K562 (cell line): ENCODE results near the gene DYRK1B. TPM values are rescaled to one million over a fixed set of nuclear protein-coding genes. Genes with fewer than 3 reads are reported as not detected.

Experiments
- CBFA2T2 ChIP-seq: fragments of 450-650 bp; conservative IDR thresholded peaks from 2 replicates; pipeline ENCODE4 v1.6.1; 2017; ENCODE audit warnings: mild to moderate bottlenecking
- CREB1 ChIP-seq, 2 experiments: sonication (generic) in 1 of 2; formaldehyde crosslinking in 1 of 2; IDR thresholded peaks; 2 replicates each; pipeline versions ENCODE4 v1.6.1 to v1.8.0; 2012 to 2022; ENCODE audit warnings: inconsistent platforms in 1 of 2, mild to moderate bottlenecking in 1 of 2, missing genetic modification reagents in 1 of 2, moderate library complexity in 1 of 2
- ERF ChIP-seq: fragments of 450-650 bp; formaldehyde crosslinking; IDR thresholded peaks from 2 replicates; pipeline ENCODE4 v1.4.0; 2020; ENCODE audit warnings: mild to moderate bottlenecking, mixed read lengths
- KDM5B ChIP-seq: fragments of 200-600 bp; sonication (generic); IDR thresholded peaks from 2 replicates; pipeline ENCODE4 v1.6.1; 2012; ENCODE audit warnings: low read depth, mild to moderate bottlenecking, moderate library complexity, low read length, control low read depth, inconsistent platforms; ENCODE audit not compliant: insufficient replicate concordance
- POLR2B ChIP-seq: fragments of 450-650 bp; IDR thresholded peaks from 2 replicates; pipeline ENCODE4 v1.6.1; 2018; ENCODE audit warnings: low read depth; ENCODE audit not compliant: partially characterized antibody
- SP1 ChIP-seq: sonication (generic); formaldehyde crosslinking; IDR thresholded peaks from 2 replicates; pipeline ENCODE4 v1.8.1; 2022; ENCODE audit warnings: mild to moderate bottlenecking, missing genetic modification reagents
- ZBTB17 ChIP-seq: fragments of 450-650 bp; formaldehyde crosslinking; IDR thresholded peaks from 2 replicates; pipeline ENCODE4 v1.4.0; 2020; ENCODE audit warnings: mild to moderate bottlenecking
- polyA plus RNA-seq, 8 experiments: library from polyadenylated mRNA; depleted of rRNA in 4 of 8; stranded (reverse) in 5 of 8; unstranded in 3 of 8; fragments of >200 nt; fragmentation: Nextera tagmentation in 2 of 8; fragmentation: Illumina TruSeq in 1 of 8; extraction: Ambion mirVana in 2 of 8; extraction: Trizol in 1 of 8; gene quantifications; 2 replicates each; pipeline versions ENCODE4 v1.2.1 to v1.2.3, GENCODE V29; 2011 to 2014; ENCODE audit warnings: inconsistent platforms in 1 of 8, missing spikeins in 1 of 8
- total RNA-seq, 7 experiments: library from RNA; depleted of rRNA in 6 of 7; stranded (reverse); fragments of >200 nt in 6 of 7; fragmentation: Illumina TruSeq in 2 of 7; extraction: Trizol in 2 of 7; gene quantifications; 2 replicates each; pipeline versions ENCODE4 v1.2.1 to v1.2.3, GENCODE V29; 2011 to 2021; ENCODE audit warnings: low replicate concordance in 1 of 7
- TF ChIP-seq, protein P1 (sequence below), 2 experiments: fragments of 450-650 bp; formaldehyde crosslinking in 1 of 2; IDR thresholded peaks; 2 replicates each; pipeline versions ENCODE4 v1.4.0 to v1.6.1; 2014 to 2020; ENCODE audit warnings: mild to moderate bottlenecking in 2 of 2, borderline replicate concordance in 1 of 2, low read depth in 1 of 2
- TF ChIP-seq, protein P2 (sequence below): IDR thresholded peaks from 2 replicates; pipeline ENCODE4 v1.6.1; 2012; ENCODE audit warnings: low read depth, low read length, improper control_type of control experiment, borderline replicate concordance
- TF ChIP-seq, protein P3 (sequence below): sonication (generic); formaldehyde crosslinking; IDR thresholded peaks from 2 replicates; pipeline ENCODE4 v1.8.0; 2022; ENCODE audit warnings: mild to moderate bottlenecking, missing genetic modification reagents
- TF ChIP-seq, protein P4 (sequence below): fragments of 250-450 bp; sonication (Bioruptor Pico); IDR thresholded peaks from 2 replicates; pipeline ENCODE4 v1.8.0; 2021; ENCODE audit warnings: borderline replicate concordance, mild to moderate bottlenecking, moderate library complexity; ENCODE audit not compliant: poor library complexity, severe bottlenecking
- TF ChIP-seq, protein P5 (sequence below): sonication (generic); formaldehyde crosslinking; IDR thresholded peaks from 2 replicates; pipeline ENCODE4 v1.8.0; 2022; ENCODE audit warnings: missing genetic modification reagents, mild to moderate bottlenecking, moderate library complexity, borderline replicate concordance

DYRK1B gene
- total and polyA plus RNA-seq, 9 of the 15 experiments (the other 6 are each of a cell fraction or from before 2014, with no cell fraction given), result 0.91 to 5.2 (median 1.5) TPM; not detected in 2

DNA sequence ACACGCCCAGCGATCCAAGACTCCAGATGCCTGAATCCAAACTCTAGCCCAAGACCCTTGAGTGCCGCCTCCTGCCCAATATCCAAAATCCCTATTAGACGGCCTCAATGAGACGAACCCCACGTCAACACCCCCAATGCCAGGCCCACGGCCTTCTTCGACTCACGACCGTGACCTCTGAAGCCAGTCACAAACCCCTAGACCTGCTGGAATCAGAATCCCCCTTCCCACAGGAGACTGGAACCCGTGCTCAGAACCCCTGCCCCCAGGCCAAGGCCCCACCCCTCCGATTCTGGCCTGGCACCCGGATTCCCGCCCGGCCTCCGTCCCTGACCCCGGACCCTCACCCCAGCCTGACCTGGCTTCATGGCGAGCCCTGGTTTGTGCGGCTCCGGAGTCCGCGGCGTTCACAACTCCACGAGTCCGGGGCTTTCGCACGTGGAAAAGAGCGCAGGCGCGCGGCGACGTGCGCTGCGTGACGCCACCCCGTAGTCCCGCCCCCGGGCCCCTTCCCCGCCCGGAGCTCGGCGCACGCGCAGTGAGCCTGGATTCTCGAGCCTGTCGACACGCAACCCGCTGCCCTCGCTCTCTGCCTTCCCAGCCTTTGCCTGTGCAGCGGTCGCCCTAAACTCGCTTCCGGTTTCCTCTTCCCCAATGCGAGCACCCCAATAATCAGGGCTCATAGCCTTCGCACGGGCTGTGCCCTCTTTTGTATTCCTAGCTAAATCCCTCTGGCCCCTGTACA, 12.1 kb upstream of the DYRK1B start, which contains the start of gene FBL (continued):
- TF ChIP-seq, protein P1, sequence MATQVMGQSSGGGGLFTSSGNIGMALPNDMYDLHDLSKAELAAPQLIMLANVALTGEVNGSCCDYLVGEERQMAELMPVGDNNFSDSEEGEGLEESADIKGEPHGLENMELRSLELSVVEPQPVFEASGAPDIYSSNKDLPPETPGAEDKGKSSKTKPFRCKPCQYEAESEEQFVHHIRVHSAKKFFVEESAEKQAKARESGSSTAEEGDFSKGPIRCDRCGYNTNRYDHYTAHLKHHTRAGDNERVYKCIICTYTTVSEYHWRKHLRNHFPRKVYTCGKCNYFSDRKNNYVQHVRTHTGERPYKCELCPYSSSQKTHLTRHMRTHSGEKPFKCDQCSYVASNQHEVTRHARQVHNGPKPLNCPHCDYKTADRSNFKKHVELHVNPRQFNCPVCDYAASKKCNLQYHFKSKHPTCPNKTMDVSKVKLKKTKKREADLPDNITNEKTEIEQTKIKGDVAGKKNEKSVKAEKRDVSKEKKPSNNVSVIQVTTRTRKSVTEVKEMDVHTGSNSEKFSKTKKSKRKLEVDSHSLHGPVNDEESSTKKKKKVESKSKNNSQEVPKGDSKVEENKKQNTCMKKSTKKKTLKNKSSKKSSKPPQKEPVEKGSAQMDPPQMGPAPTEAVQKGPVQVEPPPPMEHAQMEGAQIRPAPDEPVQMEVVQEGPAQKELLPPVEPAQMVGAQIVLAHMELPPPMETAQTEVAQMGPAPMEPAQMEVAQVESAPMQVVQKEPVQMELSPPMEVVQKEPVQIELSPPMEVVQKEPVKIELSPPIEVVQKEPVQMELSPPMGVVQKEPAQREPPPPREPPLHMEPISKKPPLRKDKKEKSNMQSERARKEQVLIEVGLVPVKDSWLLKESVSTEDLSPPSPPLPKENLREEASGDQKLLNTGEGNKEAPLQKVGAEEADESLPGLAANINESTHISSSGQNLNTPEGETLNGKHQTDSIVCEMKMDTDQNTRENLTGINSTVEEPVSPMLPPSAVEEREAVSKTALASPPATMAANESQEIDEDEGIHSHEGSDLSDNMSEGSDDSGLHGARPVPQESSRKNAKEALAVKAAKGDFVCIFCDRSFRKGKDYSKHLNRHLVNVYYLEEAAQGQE (IDR thresholded peaks at IDR 0.05; ENCODE audit: borderline replicate concordance), result peak; percentile 54
- TF ChIP-seq, protein P1 (CRISPR knock-in tag; IDR thresholded peaks at IDR 0.05; ENCODE audit: low read depth), result no peak
- TF ChIP-seq, protein P2, sequence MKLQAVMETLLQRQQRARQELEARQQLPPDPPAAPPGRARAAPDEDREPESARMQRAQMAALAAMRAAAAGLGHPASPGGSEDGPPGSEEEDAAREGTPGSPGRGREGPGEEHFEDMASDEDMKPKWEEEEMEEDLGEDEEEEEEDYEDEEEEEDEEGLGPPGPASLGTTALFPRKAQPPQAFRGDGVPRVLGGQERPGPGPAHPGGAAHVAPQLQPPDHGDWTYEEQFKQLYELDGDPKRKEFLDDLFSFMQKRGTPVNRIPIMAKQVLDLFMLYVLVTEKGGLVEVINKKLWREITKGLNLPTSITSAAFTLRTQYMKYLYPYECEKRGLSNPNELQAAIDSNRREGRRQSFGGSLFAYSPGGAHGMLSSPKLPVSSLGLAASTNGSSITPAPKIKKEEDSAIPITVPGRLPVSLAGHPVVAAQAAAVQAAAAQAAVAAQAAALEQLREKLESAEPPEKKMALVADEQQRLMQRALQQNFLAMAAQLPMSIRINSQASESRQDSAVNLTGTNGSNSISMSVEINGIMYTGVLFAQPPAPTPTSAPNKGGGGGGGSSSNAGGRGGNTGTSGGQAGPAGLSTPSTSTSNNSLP, result no peak
- TF ChIP-seq SP1 (CRISPR knock-in tag) (peak; percentile 56), CBFA2T2 (no peak), ERF (CRISPR knock-in tag) (peak; percentile 30; the same call in 1 of the 2 replicates), POLR2B (peak; percentile 75), ZBTB17 (CRISPR knock-in tag) (peak; percentile 97), CREB1 (IDR thresholded peaks at IDR 0.05) (peak; percentile 80), CREB1 (CRISPR knock-in tag; IDR thresholded peaks at IDR 0.05) (peak; percentile 62; the same call in 1 of the 2 replicates), KDM5B (peak; percentile 83)
- TF ChIP-seq, protein P3, sequence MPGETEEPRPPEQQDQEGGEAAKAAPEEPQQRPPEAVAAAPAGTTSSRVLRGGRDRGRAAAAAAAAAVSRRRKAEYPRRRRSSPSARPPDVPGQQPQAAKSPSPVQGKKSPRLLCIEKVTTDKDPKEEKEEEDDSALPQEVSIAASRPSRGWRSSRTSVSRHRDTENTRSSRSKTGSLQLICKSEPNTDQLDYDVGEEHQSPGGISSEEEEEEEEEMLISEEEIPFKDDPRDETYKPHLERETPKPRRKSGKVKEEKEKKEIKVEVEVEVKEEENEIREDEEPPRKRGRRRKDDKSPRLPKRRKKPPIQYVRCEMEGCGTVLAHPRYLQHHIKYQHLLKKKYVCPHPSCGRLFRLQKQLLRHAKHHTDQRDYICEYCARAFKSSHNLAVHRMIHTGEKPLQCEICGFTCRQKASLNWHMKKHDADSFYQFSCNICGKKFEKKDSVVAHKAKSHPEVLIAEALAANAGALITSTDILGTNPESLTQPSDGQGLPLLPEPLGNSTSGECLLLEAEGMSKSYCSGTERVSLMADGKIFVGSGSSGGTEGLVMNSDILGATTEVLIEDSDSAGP (CRISPR knock-in tag), result no peak
- TF ChIP-seq, protein P4, sequence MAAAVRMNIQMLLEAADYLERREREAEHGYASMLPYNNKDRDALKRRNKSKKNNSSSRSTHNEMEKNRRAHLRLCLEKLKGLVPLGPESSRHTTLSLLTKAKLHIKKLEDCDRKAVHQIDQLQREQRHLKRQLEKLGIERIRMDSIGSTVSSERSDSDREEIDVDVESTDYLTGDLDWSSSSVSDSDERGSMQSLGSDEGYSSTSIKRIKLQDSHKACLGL (CRISPR knock-in tag), result peak; percentile 14
- TF ChIP-seq, protein P5, sequence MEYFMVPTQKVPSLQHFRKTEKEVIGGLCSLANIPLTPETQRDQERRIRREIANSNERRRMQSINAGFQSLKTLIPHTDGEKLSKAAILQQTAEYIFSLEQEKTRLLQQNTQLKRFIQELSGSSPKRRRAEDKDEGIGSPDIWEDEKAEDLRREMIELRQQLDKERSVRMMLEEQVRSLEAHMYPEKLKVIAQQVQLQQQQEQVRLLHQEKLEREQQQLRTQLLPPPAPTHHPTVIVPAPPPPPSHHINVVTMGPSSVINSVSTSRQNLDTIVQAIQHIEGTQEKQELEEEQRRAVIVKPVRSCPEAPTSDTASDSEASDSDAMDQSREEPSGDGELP (CRISPR knock-in tag), result peak; percentile 9; the same call in 1 of the 2 replicates
